ENCODE results near the gene ATP2C1.

- TF ChIP-seq CTCF (conservative IDR thresholded peaks at IDR 0.05; ENCODE audit: low read depth, low read length) (no peak), EZH2 (IDR thresholded peaks at IDR 0.05; ENCODE audit: low read length, unreplicated experiment) (no peak)
Observed at GRCh38 chr3:131004603-131005002, 110.7 kb downstream of the ATP2C1 start.

Measured in PC-3 (cell line).